Panc1 (cell line): ENCODE data around the gene SPINK4.

Source experiments
- POLR2AphosphoS5 ChIP-seq: IDR thresholded peaks from 2 replicates; pipeline ENCODE4 v1.6.1; 2012; ENCODE audit warnings: mild to moderate bottlenecking, low read depth, low read length, moderate library complexity
- TF ChIP-seq, protein P1 (sequence below): fragments of 450-650 bp; IDR thresholded peaks from 2 replicates; pipeline ENCODE4 v1.5.1; 2017; ENCODE audit warnings: mild to moderate bottlenecking

DNA sequence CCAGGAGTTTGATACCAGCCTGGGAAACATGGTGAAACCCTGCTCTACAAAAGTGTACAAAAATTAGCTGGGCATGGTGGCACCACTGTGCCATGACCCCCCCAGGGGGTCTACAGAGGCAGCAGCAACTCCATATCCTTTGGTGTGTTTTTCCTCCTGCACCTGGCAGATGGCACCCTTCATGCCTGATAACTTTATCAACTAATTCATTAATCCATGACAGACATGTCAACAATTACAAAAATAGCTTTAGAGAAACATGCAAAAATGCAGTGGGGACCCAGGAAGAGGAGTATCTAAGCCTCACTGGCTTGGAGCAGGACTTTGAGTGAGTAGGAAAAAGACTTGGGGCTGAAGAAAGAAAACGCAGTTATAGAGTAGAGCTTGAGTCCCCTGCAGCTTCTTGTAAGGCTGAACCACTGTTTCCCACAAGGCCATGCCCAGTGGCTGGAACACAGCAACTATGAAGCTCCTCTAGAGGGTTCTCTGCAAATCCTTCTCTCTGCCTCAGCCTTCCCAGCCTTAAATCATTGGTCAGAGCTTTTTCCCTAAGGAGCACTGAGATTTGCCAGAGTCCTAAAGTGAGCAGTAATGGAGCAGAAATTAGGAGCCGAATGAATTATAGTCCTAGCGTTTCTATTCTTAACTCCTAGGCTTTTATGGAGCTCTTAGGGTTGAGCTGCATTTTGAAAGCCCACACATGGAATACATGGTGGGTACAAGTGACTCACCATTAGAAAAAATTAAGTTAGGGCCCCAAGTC lies 47.3 kb upstream of the SPINK4 start:
- TF ChIP-seq, protein P1, sequence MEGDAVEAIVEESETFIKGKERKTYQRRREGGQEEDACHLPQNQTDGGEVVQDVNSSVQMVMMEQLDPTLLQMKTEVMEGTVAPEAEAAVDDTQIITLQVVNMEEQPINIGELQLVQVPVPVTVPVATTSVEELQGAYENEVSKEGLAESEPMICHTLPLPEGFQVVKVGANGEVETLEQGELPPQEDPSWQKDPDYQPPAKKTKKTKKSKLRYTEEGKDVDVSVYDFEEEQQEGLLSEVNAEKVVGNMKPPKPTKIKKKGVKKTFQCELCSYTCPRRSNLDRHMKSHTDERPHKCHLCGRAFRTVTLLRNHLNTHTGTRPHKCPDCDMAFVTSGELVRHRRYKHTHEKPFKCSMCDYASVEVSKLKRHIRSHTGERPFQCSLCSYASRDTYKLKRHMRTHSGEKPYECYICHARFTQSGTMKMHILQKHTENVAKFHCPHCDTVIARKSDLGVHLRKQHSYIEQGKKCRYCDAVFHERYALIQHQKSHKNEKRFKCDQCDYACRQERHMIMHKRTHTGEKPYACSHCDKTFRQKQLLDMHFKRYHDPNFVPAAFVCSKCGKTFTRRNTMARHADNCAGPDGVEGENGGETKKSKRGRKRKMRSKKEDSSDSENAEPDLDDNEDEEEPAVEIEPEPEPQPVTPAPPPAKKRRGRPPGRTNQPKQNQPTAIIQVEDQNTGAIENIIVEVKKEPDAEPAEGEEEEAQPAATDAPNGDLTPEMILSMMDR: no peak
- TF ChIP-seq POLR2AphosphoS5: no peak
